Muscle layer of duodenum (tissue), 2 donors: Measurements from ENCODE around the gene DGLUCY.
"Not testable (repeated sequence)": the region's sequence is repeated elsewhere in the genome, so short reads cannot be mapped to it uniquely, and the experiment has no call there.

Experiments
- H3K27ac ChIP-seq: one replicate; pipeline ENCODE4 v1.7.0; 2013; ENCODE audit warnings: mild to moderate bottlenecking, low read length
- H3K27me3 ChIP-seq: one replicate; pipeline ENCODE4 v1.7.0; 2013; ENCODE audit warnings: low read depth, mild to moderate bottlenecking, control low read depth, low read length
- H3K36me3 ChIP-seq, 2 donors: one replicate each; pipeline ENCODE4 v1.7.0; 2013; ENCODE audit warnings: low read length in 2 of 2, control low read depth in 1 of 2, mild to moderate bottlenecking in 1 of 2; ENCODE audit not compliant: insufficient read depth in 2 of 2, control insufficient read depth in 1 of 2
- H3K4me1 ChIP-seq, 2 donors: one replicate each; pipeline ENCODE4 v1.7.0; 2013; ENCODE audit warnings: low read length in 2 of 2, mild to moderate bottlenecking in 2 of 2, control low read depth in 1 of 2, moderate library complexity in 1 of 2; ENCODE audit not compliant: insufficient read depth in 2 of 2, control insufficient read depth in 1 of 2
- H3K4me3 ChIP-seq, 2 donors: one replicate each; pipeline ENCODE4 v1.7.0; 2013; ENCODE audit warnings: low read length in 2 of 2, low read depth in 1 of 2, mild to moderate bottlenecking in 1 of 2
- H3K9me3 ChIP-seq, 2 donors: one replicate each; pipeline ENCODE4 v1.7.0; 2013; ENCODE audit warnings: low read length in 2 of 2, control low read depth in 1 of 2, mild to moderate bottlenecking in 1 of 2; ENCODE audit not compliant: control insufficient read depth in 1 of 2
- donor health status: healthy.

Gene DGLUCY

GRCh38 chr14:91156142-91156666 is 42.3 kb downstream of the DGLUCY start:
- H3K4me3 ChIP-seq, H3K27me3 ChIP-seq, H3K9me3 ChIP-seq, H3K27ac ChIP-seq: not testable (repeated sequence)
- peaks cover 21 to 28% of the 10 kb centered on the region in 2 donors for H3K36me3 ChIP-seq
- H3K4me1 ChIP-seq = peaks cover 0 to 15% of the 10 kb centered on the region in 2 donors

GRCh38 chr14:91156877-91157276 is 43.0 kb downstream of the DGLUCY start:
- not testable (repeated sequence) for H3K27ac ChIP-seq, H3K27me3 ChIP-seq, H3K9me3 ChIP-seq, H3K4me3 ChIP-seq
- Histone ChIP-seq H3K36me3 (peaks cover 28 to 34% of the 10 kb centered on the region in 2 donors), H3K4me1 (peaks cover 0 to 15% of the 10 kb centered on the region in 2 donors)

GRCh38 chr14:91158091-91158790 is 44.4 kb downstream of the DGLUCY start:
- Histone ChIP-seq H3K4me1 (peaks cover 0 to 15% of the 10 kb centered on the region in 2 donors), H3K9me3 (no peaks in the 10 kb centered on the region), H3K36me3 (peaks cover 38 to 41% of the 10 kb centered on the region in 2 donors), H3K27me3 (no peaks in the 10 kb centered on the region), H3K4me3 (no peak overlapping the region), H3K27ac (no peak overlapping the region)

- Histone ChIP-seq H3K4me3 (no peak overlapping the region), H3K27me3 (no peaks in the 10 kb centered on the region), H3K9me3 (no peaks in the 10 kb centered on the region), H3K27ac (no peak overlapping the region), H3K4me1 (peaks cover 0 to 15% of the 10 kb centered on the region in 2 donors), H3K36me3 (peaks cover 46 to 47% of the 10 kb centered on the region in 2 donors)
Observed at GRCh38 chr14:91159182-91159581, 45.3 kb downstream of the DGLUCY start.

- peaks cover 0 to 11% of the 10 kb centered on the region in 2 donors for H3K4me1 ChIP-seq
- no peak overlapping the region for H3K27ac ChIP-seq
- no peak overlapping the region for H3K4me3 ChIP-seq
- peaks cover 48 to 54% of the 10 kb centered on the region in 2 donors for H3K36me3 ChIP-seq
- H3K9me3 ChIP-seq = no peaks in the 10 kb centered on the region
- no peaks in the 10 kb centered on the region for H3K27me3 ChIP-seq
Observed at GRCh38 chr14:91159906-91160305, 46.0 kb downstream of the DGLUCY start.

GRCh38 chr14:91163316-91163715 is 49.4 kb downstream of the DGLUCY start:
- Histone ChIP-seq H3K36me3 (peaks cover 61 to 78% of the 10 kb centered on the region in 2 donors), H3K27ac (no peak overlapping the region), H3K9me3 (no peaks in the 10 kb centered on the region), H3K27me3 (no peaks in the 10 kb centered on the region), H3K4me1 (no peaks in the 10 kb centered on the region), H3K4me3 (no peak overlapping the region)

GRCh38 chr14:91164676-91165075 is 50.8 kb downstream of the DGLUCY start:
- H3K4me3 ChIP-seq = no peak overlapping the region
- H3K9me3 ChIP-seq = no peaks in the 10 kb centered on the region
- H3K27me3 ChIP-seq = no peaks in the 10 kb centered on the region
- H3K4me1 ChIP-seq = no peaks in the 10 kb centered on the region
- H3K27ac ChIP-seq = no peak overlapping the region
- H3K36me3 ChIP-seq = peaks cover 53 to 76% of the 10 kb centered on the region in 2 donors

- H3K27me3 ChIP-seq = no peaks in the 10 kb centered on the region
- peaks cover 38 to 49% of the 10 kb centered on the region in 2 donors for H3K36me3 ChIP-seq
- H3K4me1 ChIP-seq = peaks cover 0 to 21% of the 10 kb centered on the region in 2 donors
- no peak overlapping the region for H3K4me3 ChIP-seq
- H3K27ac ChIP-seq = no peak overlapping the region
- H3K9me3 ChIP-seq = no peaks in the 10 kb centered on the region
Observed at GRCh38 chr14:91167380-91167770, 53.5 kb downstream of the DGLUCY start.

- Histone ChIP-seq H3K27ac (no peak overlapping the region), H3K4me1 (peaks cover 0 to 26% of the 10 kb centered on the region in 2 donors), H3K4me3 (no peak overlapping the region), H3K36me3 (peaks cover 28 to 33% of the 10 kb centered on the region in 2 donors), H3K9me3 (no peaks in the 10 kb centered on the region), H3K27me3 (no peaks in the 10 kb centered on the region)
Observed at GRCh38 chr14:91169951-91170350, 56.1 kb downstream of the DGLUCY start.

- Histone ChIP-seq H3K36me3 (peaks cover 24 to 32% of the 10 kb centered on the region in 2 donors), H3K9me3 (no peaks in the 10 kb centered on the region), H3K4me1 (peaks cover 0 to 26% of the 10 kb centered on the region in 2 donors), H3K27ac (no peak overlapping the region), H3K4me3 (no peak overlapping the region), H3K27me3 (no peaks in the 10 kb centered on the region)
Observed at GRCh38 chr14:91170504-91171121, 56.7 kb downstream of the DGLUCY start.

GRCh38 chr14:91171291-91171690 is 57.4 kb downstream of the DGLUCY start:
- H3K4me3 ChIP-seq = no peak overlapping the region
- H3K9me3 ChIP-seq = no peaks in the 10 kb centered on the region
- H3K36me3 ChIP-seq = peaks cover 23 to 31% of the 10 kb centered on the region in 2 donors
- H3K27ac ChIP-seq = no peak overlapping the region
- no peaks in the 10 kb centered on the region for H3K27me3 ChIP-seq
- peaks cover 0 to 26% of the 10 kb centered on the region in 2 donors for H3K4me1 ChIP-seq
